NCI-H2227 (cell line): Measurements from ENCODE around the gene TEX13D.

Experiments used
- DNase-seq: peaks from one replicate; lab custom pipeline; 2025; ENCODE audit not compliant: unreplicated experiment; lab: John Stamatoyannopoulos, UW

Gene TEX13D

DNA sequence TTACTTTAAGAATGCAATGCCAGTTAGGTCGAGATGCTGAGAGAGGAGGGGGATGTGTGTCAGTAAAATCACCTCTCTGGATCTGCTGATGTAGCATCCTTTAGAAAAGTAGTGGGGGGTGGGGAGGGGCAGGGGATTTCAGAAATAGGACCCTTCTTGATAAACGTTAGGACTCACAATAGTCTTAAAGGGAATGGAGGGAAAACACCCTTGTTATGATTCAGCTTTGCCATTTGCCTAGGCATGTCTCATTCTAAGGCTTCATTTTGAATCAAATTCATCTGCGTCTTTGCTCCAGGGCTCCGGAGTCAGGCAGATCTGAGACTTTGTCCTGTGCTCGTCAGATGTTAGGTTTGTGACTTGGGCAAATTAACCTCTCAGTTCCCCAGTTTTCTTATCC lies 14.8 kb downstream of the TEX13D start:
- DNase-seq, result no peak

DNA sequence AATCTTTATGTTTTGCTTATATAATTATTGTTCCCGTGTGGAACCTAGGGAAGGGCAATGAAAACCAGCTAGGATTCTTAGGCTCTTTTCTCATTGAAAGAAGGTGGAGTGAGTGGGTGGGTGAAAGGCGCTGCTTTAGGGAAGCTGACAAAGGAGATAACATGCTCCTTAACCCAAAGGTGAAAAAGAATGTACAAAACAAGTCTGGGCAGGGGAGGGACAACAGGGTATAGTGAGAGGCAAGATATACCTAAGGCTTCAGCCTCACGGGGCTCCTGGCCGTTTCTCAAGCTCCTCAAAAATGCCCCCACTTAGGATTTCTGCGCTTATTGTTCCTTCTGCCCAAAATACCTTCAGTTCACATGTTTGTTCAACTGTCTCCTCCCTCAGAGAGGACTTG lies 15.7 kb downstream of the TEX13D start:
- DNase-seq, result no peak

DNA sequence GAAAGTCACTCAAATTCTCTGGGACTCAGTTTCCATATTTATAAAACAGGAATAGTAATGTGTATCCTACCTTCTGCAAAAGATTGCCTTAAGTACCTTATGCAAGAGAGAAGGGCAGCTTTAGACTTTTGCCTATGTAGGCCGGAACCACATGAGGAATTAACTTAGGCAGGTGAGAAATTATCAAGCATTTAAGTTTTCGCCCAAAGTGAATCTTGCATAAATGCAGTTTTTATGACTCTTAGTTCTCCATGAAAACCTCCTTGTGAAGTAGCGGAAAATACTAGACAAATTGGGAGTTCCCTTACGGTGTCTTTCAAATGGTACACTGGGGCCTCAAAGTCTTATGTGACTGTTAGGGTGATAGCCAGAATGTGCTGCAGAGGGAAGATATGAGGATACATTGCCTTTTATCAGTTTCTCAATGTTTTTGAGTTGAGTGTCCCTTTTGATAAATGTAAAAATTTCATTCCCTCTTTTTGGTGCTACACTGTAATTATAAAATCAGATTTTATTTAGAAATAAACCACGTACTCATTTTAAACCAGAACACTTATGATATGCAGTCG lies 16.5 kb downstream of the TEX13D start:
- no peak for DNase-seq

DNA sequence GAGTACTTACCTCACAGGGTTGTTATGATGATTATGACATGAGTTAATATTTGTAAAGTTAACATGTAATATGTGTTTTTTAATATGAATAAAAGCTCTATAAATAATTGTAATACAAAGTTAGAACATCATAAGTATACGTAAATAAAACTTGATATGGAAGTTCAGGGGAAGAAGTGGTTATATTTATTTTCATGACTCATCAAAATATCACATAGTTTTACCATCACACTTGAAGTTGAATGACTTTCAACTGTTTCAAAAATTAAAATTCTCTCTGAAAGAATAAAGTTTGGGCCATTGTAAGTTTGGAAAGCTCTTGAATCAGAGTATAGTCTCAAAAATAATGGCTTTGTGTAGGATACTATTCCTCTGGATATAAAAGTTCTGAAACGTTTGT lies 22.2 kb downstream of the TEX13D start:
- no peak for DNase-seq

DNA sequence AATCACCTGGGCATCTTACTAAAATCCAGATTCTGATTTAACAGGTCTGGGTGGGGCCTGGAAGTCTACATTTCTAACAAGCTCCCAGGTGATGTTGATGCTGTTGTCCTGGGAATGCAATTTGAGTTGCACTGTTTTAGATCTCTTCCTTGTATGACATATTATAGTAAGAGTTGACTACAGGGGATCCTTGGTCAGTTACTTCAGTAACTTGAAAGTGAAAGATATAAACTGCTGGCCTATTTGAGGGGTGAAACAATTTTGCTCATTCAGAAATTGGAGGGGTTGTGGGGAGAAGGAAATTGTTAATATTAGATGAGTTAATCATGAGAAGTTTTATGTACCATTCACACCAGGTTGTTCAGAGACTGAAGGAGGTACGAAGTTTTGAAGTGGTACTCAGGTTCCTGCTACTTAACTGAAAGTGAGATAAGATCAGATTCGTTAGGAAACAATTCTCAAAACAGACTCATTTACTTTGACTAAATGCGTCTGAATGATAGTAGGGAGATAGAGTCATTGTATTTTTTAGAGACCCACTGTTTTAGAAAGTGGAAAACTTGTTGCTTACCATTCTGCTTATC lies 26.4 kb downstream of the TEX13D start:
- DNase-seq, result no peak

DNA sequence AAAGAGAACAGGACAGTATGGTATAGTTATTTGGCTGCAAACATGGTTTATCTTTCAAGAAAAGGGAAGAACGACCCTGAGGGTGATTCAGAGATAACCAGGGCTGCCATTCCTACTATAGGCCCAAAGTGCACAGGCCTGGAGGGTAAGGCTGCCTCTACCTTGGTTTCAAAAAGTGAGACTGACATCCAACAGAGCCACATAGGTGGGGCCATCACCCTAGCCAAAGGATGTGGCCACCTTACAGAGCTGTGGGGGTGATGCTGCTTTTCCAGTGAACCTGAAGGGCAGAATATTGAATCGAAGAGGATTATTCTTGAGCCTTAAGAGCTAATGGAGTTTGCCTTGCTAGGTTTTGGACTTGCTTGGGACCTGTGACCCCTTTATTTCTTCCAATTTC lies 29.6 kb downstream of the TEX13D start:
- no peak for DNase-seq

DNA sequence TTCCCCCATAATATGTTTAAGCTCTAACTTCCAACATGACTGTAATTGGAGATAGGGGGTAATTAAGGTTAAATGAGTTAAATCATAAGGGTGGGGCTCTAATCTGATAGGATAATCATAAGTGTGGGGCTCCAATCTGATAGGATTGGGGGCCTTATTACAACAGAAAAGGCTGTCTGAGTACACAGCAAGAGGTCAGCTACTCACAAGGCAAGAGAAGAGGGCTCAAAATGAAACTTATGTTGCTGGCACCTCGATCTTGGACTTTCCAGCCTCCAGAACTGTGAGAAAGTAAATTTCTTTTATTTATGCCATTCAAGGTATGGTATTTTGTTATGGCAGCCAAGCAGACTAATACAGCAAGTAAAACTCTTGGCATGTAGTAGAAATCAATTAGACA lies 30.3 kb downstream of the TEX13D start:
- no peak for DNase-seq

DNA sequence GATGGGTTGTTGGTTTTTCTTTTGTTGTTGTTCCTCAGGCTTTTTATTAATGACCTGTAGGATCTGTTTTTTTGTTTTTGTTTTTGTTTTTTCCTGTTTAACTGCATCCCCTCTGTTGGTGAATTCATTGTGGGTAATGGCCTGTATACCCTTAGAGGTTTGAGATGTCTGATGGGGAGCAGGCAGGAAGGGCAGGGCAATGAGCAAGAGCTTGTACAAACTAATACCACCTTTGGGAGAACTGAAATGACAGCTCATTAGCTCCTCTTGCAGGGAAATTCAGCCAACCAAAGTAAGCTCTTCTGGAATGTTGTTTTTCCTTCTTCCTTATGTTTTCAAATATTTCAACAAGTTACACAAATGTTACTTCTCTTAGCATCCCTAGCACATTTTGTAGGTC lies 37.3 kb downstream of the TEX13D start:
- DNase-seq, result no peak

DNA sequence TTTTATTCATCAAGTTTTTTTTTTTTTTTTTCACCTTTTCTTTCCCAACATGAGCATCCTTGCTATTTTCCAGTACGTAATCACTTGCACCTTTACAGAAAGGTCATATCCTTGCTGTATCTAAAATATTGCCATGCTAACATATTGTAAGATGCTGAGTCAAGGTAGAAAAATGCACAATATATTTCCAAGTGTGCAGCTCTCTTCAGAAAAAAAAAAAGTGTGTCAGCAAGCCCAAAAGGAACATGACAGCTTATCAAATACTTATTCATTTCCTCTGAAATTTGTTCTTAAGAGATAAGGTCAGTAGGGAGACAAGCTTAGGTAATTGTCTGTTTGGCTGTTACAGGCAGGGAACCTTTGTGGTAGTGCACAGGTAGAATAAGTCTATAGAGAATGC lies 40.9 kb downstream of the TEX13D start:
- no peak for DNase-seq

DNA sequence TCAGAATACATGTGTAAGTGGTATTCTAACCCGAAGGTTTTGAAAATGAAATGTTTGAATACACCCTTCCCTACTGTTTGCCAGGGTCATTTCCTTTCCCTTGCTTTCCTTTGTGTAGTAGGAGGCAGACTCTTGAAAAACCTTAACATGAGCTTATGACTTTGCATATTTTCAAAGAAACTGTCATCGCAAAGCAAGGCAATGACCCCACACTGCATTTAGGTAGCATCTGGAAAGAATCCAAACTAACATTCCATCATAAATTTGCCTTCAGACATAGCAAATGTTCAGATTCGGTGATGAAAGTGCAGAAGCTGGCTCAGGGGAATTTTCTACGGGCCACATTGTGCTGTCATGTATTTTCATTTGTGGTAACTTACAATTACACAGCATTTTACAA lies 46.2 kb downstream of the TEX13D start:
- DNase-seq, result no peak

DNA sequence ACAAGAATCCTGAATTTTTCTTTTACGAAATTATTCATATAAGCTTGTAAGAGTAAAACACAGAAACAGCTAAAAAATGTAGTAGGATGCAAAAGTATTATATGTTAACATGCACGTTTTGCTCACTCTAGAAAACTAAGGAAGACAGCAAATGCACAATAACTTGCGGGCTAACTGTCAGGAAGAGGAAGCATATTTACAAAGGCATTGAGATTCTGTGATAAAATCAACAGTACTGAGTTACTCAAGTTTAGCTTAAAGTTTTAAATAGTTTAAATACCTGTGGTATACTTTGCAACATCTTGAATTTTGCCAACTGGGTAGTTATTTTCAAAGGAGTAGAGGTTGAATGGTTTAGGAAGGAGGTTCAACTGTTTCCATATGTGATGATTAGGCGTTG lies 50.9 kb downstream of the TEX13D start:
- DNase-seq, result no peak

DNA sequence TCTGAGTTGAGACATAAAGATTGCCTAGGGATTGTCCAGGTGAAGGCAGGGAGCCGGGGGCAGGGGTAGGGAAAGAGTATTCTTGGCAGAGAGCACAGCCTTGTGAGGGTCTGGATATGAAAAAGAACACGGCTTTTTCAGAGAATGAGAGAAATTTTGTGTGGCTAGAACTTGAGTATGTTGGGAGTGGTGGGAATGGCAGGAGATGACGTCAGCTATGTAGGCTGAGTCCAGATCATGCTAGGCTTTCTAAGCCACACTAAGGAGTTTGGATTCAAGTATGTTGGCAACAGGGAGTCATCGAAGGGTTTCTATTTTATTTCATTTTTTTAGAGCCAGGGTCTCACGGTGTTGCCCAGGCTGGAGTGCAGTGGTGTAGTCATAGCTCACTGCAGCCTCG lies 53.9 kb downstream of the TEX13D start:
- no peak for DNase-seq
